NCI-H1105 treated with DMSO at 0.1 percent for 48 hours (cell line): ENCODE measurements around the gene GHDC.
"Not testable (repeated sequence)": the region's sequence is repeated elsewhere in the genome, so short reads cannot be mapped to it uniquely, and the experiment has no call there.

Experiments used
- DNase-seq: peaks from one replicate; lab custom pipeline; 2025; lab: John Stamatoyannopoulos, UW

The GHDC gene

DNA sequence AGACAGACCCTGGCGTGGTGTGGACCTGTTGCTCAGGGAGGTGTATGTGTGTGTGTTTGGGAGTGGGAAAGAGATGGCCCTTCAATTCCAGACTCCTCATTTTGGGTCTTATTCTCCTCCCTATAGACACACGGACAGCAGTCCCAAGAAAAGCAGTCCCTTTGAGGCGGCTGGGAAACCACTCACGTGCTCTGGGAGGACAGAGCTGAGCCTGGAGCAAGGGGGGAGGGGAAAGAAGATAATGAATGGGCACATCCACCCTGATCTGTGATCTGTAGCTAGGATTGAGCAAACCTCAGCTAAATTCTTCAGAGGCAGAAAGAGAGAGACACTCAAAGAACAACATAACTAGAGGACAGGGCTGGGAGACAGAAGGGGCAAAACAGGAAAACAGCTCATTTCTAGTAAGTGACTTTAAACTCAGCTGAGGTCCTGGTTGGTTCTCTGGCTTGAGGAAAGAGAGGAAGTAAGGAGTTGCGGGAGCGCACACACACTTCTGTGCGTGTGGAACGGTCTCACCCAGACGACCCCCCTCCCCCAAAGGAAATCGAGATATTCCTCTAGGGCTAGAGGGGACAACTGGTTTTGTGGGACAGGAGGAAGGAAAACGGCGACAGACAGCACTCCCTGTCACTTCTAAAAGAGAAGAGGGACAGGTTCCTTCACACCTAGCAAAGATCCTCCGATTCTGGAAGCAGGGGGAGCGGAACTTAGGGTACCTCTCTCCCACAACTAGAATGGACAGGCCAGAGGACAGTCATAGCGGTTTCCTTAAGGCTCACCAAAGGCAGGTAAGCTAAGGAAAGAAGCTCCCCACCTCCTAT is 40.2 kb downstream of the GHDC start:
- no peak for DNase-seq

DNA sequence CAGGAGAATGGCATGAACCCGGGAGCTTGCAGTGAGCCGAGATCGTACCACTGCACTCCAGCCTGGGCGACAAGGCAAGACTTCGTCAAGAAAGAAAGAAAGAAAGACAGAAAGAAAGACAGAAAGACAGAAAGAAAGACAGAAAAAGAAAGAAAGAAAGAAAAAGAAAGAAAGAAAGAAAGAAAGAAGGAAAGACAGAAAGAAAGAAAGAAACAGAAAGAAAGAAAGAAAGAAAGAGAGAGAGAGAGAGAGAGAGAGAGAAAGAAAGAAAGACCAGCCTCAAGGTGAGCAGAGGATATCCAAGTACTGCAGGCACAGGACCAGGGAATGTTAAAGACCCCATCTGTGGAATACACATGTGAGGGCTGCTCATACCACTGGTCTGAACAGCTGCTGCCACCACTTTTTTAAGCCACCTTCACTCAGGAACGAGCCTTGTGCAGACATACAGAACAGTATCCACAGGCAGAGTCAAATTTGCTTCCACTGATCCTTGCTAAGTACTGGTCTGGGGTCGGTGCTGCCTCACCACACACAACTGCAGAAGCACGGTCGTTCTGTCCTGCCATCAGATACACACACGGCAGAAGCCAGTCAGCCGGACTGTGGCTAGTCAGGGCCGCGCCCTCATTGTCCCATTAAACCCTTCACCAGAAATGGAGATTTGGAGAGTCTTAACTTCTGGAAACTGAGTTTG is 47.2 kb downstream of the GHDC start:
- no peak for DNase-seq

DNA sequence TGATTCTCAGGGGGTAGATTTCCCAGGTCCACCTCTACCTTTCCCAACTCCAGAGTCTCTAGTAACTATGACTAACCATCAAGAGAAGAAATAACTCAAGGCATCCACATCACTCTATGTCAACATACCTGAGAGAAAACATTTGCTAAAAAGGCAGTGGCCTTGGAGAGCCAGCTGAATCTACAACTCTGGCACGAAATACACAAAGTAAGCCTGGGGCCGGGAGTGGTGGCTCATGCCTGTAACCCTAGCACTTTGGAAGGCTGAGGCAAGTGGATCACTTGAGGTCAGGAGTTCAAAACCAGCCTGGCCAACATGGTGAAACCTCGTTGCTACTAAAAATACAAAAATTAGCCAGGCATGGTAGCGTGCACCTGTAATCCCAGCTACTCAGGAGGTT is 51.2 kb downstream of the GHDC start:
- DNase-seq = not testable (repeated sequence)

GRCh38 chr17:42142371-42142896 is 51.9 kb downstream of the GHDC start:
- DNase-seq = no peak

- no peak for DNase-seq
Measured at GRCh38 chr17:42141382-42141781, 52.9 kb downstream of the GHDC start.

GRCh38 chr17:42140690-42141089 is 53.6 kb downstream of the GHDC start:
- not testable (repeated sequence) for DNase-seq
